22Rv1 (cell line): ENCODE measurements around the gene NAA50.

ENCODE experiments used
- ZFX ChIP-seq: fragments of 450-650 bp; IDR thresholded peaks from 2 replicates; pipeline ENCODE4 v1.6.1; 2017; ENCODE audit warnings: antibody characterized with exemption, borderline replicate concordance
- TF ChIP-seq, protein P1 (sequence below): fragments of 450-650 bp; IDR thresholded peaks from 2 replicates; pipeline ENCODE4 v1.5.1; 2017; ENCODE audit warnings: mild to moderate bottlenecking

DNA sequence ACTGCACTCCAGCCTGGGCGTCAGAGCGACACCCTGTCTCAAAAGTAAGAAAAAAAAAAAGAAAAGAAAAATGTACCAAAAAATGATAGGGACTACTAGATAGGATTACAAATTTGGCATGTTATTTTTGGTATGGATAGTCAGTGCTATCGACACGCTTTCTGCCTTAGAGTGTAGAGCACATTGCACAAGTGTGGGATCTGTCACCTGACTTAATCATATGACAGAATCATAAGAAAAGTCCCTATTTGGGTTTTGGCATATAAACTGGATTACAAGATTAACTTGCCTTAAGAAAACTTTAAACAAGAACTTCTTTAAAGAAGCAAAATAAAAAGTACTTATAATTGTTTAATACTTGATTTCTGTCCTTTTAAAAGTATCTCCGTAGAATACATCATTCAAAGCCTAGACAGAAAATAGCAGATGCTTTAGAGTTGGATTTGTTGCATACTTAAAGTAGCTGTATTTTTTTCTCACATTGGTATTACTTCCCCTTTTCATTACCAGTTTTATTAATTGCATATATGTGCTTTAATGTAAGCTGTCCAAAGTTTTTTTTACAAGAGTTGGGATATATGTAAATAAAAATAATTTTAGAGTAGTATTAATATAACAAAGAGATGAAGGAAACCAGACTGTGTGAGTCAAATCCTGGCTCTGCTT is 8.6 kb upstream of the NAA50 start:
- TF ChIP-seq, protein P1, sequence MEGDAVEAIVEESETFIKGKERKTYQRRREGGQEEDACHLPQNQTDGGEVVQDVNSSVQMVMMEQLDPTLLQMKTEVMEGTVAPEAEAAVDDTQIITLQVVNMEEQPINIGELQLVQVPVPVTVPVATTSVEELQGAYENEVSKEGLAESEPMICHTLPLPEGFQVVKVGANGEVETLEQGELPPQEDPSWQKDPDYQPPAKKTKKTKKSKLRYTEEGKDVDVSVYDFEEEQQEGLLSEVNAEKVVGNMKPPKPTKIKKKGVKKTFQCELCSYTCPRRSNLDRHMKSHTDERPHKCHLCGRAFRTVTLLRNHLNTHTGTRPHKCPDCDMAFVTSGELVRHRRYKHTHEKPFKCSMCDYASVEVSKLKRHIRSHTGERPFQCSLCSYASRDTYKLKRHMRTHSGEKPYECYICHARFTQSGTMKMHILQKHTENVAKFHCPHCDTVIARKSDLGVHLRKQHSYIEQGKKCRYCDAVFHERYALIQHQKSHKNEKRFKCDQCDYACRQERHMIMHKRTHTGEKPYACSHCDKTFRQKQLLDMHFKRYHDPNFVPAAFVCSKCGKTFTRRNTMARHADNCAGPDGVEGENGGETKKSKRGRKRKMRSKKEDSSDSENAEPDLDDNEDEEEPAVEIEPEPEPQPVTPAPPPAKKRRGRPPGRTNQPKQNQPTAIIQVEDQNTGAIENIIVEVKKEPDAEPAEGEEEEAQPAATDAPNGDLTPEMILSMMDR: no peak
- no peak for TF ChIP-seq ZFX
